WTC11 (cell line): ENCODE data around the gene SLC30A1. TPM values are rescaled to one million over a fixed set of nuclear protein-coding genes. Genes with fewer than 3 reads are reported as not detected.
A peak's percentile ranks its signal among the peaks of the same experiment; 100 is the strongest.

ENCODE experiments used
- ATAC-seq: fragments of 200-7000 bp; cut with Tn5 transposase; 2 replicates; pipeline ENCODE4 v1.10.0; 2021; ENCODE audit warnings: mild to moderate bottlenecking, moderate library complexity
- CTCF ChIA-PET: fragments of 300-600 bp; sonication (Branson Sonifier 250); formaldehyde crosslinking; loops from one replicate; lab custom pipeline; 2021; ENCODE audit warnings: antibody characterized with exemption; lab: Charles Lee
- POLR2A ChIA-PET: fragments of 350-600 bp; sonication (Branson Sonifier 250); formaldehyde crosslinking; loops from one replicate; lab custom pipeline; 2021; ENCODE audit warnings: antibody characterized with exemption; lab: Charles Lee
- DNase-seq: peaks from one replicate; pipeline ENCODE4 v3.0.0; 2021; ENCODE audit warnings: low spot score
- H3K27ac Mint-ChIP-seq: 2 replicates; pipeline ENCODE4 v1.8.0; 2021; ENCODE audit warnings: mixed read lengths
- H3K27me3 Mint-ChIP-seq: 2 replicates; pipeline ENCODE4 v1.8.0; 2021; ENCODE audit warnings: low read depth, mild to moderate bottlenecking, moderate library complexity, mixed read lengths
- H3K36me3 Mint-ChIP-seq: 2 replicates; pipeline ENCODE4 v1.8.0; 2021; ENCODE audit warnings: mixed read lengths
- H3K4me1 Mint-ChIP-seq: 2 replicates; pipeline ENCODE4 v1.8.0; 2022; ENCODE audit warnings: mixed read lengths
- H3K4me3 Mint-ChIP-seq: 2 replicates; pipeline ENCODE4 v1.8.0; 2021; ENCODE audit warnings: mild to moderate bottlenecking, moderate library complexity, mixed read lengths
- H3K9me3 Mint-ChIP-seq: 2 replicates; pipeline ENCODE4 v1.8.0; 2021; ENCODE audit warnings: mixed read lengths
- ATF2 ChIP-seq: sonication (generic); formaldehyde crosslinking; IDR thresholded peaks from 2 replicates; pipeline ENCODE4 v1.8.1; 2022; ENCODE audit warnings: low read depth, missing genetic modification reagents, borderline replicate concordance
- ESRRA ChIP-seq: sonication (generic); formaldehyde crosslinking; IDR thresholded peaks from 2 replicates; pipeline ENCODE4 v1.8.1; 2022; ENCODE audit warnings: mild to moderate bottlenecking, missing genetic modification reagents, borderline replicate concordance
- FOXJ3 ChIP-seq: sonication (generic); formaldehyde crosslinking; IDR thresholded peaks from 2 replicates; pipeline ENCODE4 v1.9.0; 2021; ENCODE audit warnings: missing genetic modification reagents, mild to moderate bottlenecking, borderline replicate concordance
- FOXP4 ChIP-seq: sonication (generic); formaldehyde crosslinking; IDR thresholded peaks from 2 replicates; pipeline ENCODE4 v1.8.0; 2022; ENCODE audit warnings: mild to moderate bottlenecking, missing genetic modification reagents
- GRHL2 ChIP-seq: fragments of 250-450 bp; sonication (Bioruptor Pico); IDR thresholded peaks from 2 replicates; pipeline ENCODE4 v1.8.0; 2022; ENCODE audit warnings: mild to moderate bottlenecking, moderate library complexity; ENCODE audit not compliant: insufficient replicate concordance, severe bottlenecking
- GTF2I ChIP-seq: fragments of 250-450 bp; sonication (Bioruptor Pico); conservative IDR thresholded peaks from 2 replicates; pipeline ENCODE4 v1.4.0; 2021; ENCODE audit warnings: mild to moderate bottlenecking
- HMGXB4 ChIP-seq: sonication (generic); formaldehyde crosslinking; IDR thresholded peaks from 2 replicates; pipeline ENCODE4 v1.8.1; 2023; ENCODE audit warnings: mild to moderate bottlenecking, moderate library complexity, missing genetic modification reagents
- IRF1 ChIP-seq: sonication (generic); formaldehyde crosslinking; IDR thresholded peaks from 2 replicates; pipeline ENCODE4 v1.8.0; 2023; ENCODE audit warnings: missing genetic modification reagents
- JAZF1 ChIP-seq: fragments of 250-450 bp; sonication (Bioruptor Pico); IDR thresholded peaks from 2 replicates; pipeline ENCODE4 v1.9.0; 2021; ENCODE audit warnings: moderate library complexity, mild to moderate bottlenecking, inconsistent platforms
- JUN ChIP-seq: sonication (generic); formaldehyde crosslinking; IDR thresholded peaks from 2 replicates; pipeline ENCODE4 v1.8.0; 2023; ENCODE audit warnings: mild to moderate bottlenecking, missing genetic modification reagents
- KAT7 ChIP-seq: sonication (generic); formaldehyde crosslinking; IDR thresholded peaks from 2 replicates; pipeline ENCODE4 v1.8.1; 2023; ENCODE audit warnings: missing genetic modification reagents, mild to moderate bottlenecking, borderline replicate concordance
- MAX ChIP-seq: sonication (generic); formaldehyde crosslinking; IDR thresholded peaks from 2 replicates; pipeline ENCODE4 v1.8.0; 2022; ENCODE audit warnings: mild to moderate bottlenecking, missing genetic modification reagents
- MYBL2 ChIP-seq: sonication (generic); formaldehyde crosslinking; IDR thresholded peaks from 2 replicates; pipeline ENCODE4 v1.8.1; 2023; ENCODE audit warnings: mild to moderate bottlenecking, moderate library complexity, missing genetic modification reagents
- NFE2L1 ChIP-seq: sonication (generic); formaldehyde crosslinking; IDR thresholded peaks from 2 replicates; pipeline ENCODE4 v1.8.1; 2023; ENCODE audit warnings: missing genetic modification reagents
- OVOL2 ChIP-seq: fragments of 250-450 bp; sonication (Bioruptor Pico); IDR thresholded peaks from 2 replicates; pipeline ENCODE4 v1.9.0; 2021; ENCODE audit warnings: mild to moderate bottlenecking, borderline replicate concordance
- USF1 ChIP-seq: sonication (generic); formaldehyde crosslinking; IDR thresholded peaks from 2 replicates; pipeline ENCODE4 v1.8.0; 2022; ENCODE audit warnings: mild to moderate bottlenecking, missing genetic modification reagents
- ZNF219 ChIP-seq: sonication (generic); formaldehyde crosslinking; IDR thresholded peaks from 2 replicates; pipeline ENCODE4 v1.8.0; 2023; ENCODE audit warnings: missing genetic modification reagents, mild to moderate bottlenecking, borderline replicate concordance
- ZNF317 ChIP-seq: sonication (generic); formaldehyde crosslinking; IDR thresholded peaks from 2 replicates; pipeline ENCODE4 v1.8.1; 2023; ENCODE audit warnings: low read depth, mild to moderate bottlenecking, moderate library complexity, missing genetic modification reagents, borderline replicate concordance
- total RNA-seq: library from RNA; stranded (reverse); gene quantifications from 3 replicates; pipeline ENCODE4 v1.2.3, GENCODE V29; 2021

The SLC30A1 gene
- total RNA-seq, 1 experiment from 2014 or later, result 20.0 TPM

- H3K4me3 Mint-ChIP-seq, result no peak overlapping the region
- ATAC-seq, result peak; percentile 90
- peak; percentile 25 for DNase-seq
- ChIA-PET CTCF (interaction anchor here (0.6 kb wide), 1 partner anchor 107 kb away, joined by 3 read pairs; no protein-coding TSS in a partner anchor), POLR2A (interaction anchor here (0.6 kb wide), 1 partner anchor 767 kb away, joined by 3 read pairs; no protein-coding TSS in a partner anchor)
- TF ChIP-seq ZNF317 (CRISPR knock-in tag) (no peak), FOXJ3 (CRISPR knock-in tag) (no peak), JAZF1 (CRISPR knock-in tag) (no peak), KAT7 (CRISPR knock-in tag) (no peak)
- H3K4me1 Mint-ChIP-seq, result no peaks in the 10 kb centered on the region; the same call in 1 of the 2 replicates
- no peak overlapping the region for H3K27ac Mint-ChIP-seq
- no peaks in the 10 kb centered on the region for H3K36me3 Mint-ChIP-seq
- no peaks in the 10 kb centered on the region for H3K9me3 Mint-ChIP-seq
- H3K27me3 Mint-ChIP-seq, result no peaks in the 10 kb centered on the region
These were observed 30.5 kb downstream of the SLC30A1 start for GRCh38 chr1:211548321-211549091.

- TF ChIP-seq ZNF219 (CRISPR knock-in tag) (no peak), ATF2 (CRISPR knock-in tag) (no peak), ESRRA (CRISPR knock-in tag) (no peak), MYBL2 (no peak), IRF1 (CRISPR knock-in tag) (no peak), FOXP4 (CRISPR knock-in tag) (no peak), MAX (CRISPR knock-in tag) (no peak), USF1 (CRISPR knock-in tag) (no peak), HMGXB4 (CRISPR knock-in tag) (no peak), GRHL2 (CRISPR knock-in tag) (no peak), JUN (CRISPR knock-in tag) (no peak), GTF2I (CRISPR knock-in tag) (no peak), OVOL2 (CRISPR knock-in tag) (no peak), NFE2L1 (CRISPR knock-in tag) (no peak)
- no peak for DNase-seq
- H3K27ac Mint-ChIP-seq, result no peak overlapping the region
- no peaks in the 10 kb centered on the region for H3K27me3 Mint-ChIP-seq
- no peaks in the 10 kb centered on the region for H3K9me3 Mint-ChIP-seq
- H3K4me1 Mint-ChIP-seq, result no peaks in the 10 kb centered on the region; the same call in 1 of the 2 replicates
- CTCF ChIA-PET, result no interaction called here
- POLR2A ChIA-PET, result no interaction called here
- no peaks in the 10 kb centered on the region for H3K36me3 Mint-ChIP-seq
- ATAC-seq, result no peak
- no peak overlapping the region for H3K4me3 Mint-ChIP-seq
These were observed 31.3 kb downstream of the SLC30A1 start for GRCh38 chr1:211547710-211548109.
